ENCODE measurements around the gene ARFRP1. TPM values are rescaled to one million over a fixed set of nuclear protein-coding genes. Genes with fewer than 3 reads are reported as not detected.
"Not testable (repeated sequence)": the region's sequence is repeated elsewhere in the genome, so short reads cannot be mapped to it uniquely, and the experiment has no call there.

The ARFRP1 gene
- total and polyA plus RNA-seq, 2 donors (not counting 1 experiment from before 2014, with no cell fraction given) = 41.0 to 75.5 TPM

GRCh38 chr20:63660622-63661021, 47.2 kb downstream of the ARFRP1 start:
- H3K9me3 ChIP-seq (ENCODE audit: control extremely low read depth in 1 of 3, control insufficient read depth in 2 of 3, insufficient read depth in 1 of 3, low read length in 2 of 3) = no peaks in the 10 kb centered on the region

DNA sequence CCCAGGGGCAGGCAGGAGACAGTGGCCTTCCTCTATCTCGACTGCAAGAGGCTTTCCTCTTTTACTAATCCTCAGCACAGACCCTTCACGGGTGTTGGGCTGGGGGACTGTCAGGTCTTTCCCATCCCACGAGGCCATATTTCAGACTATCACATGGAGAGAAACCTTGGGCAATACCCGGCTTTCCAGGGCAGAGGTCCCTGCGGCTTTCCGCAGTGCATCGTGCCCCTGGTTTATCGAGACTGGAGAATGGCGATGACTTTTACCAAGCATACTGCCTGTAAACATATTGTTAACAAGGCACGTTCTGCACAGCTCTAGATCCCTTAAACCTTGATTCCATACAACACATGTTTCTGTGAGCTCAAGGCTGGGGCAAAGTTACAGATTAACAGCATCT, 47.6 kb downstream of the ARFRP1 start:
- ATAC-seq (ENCODE audit: low read depth); POLR2A ChIA-PET: not testable (repeated sequence)

More at GRCh38 chr20:63660622-63661021, 47.2 kb downstream of the ARFRP1 start:
- ChIA-PET CTCF (no interaction called here), POLR2A (no interaction called here)
- Histone ChIP-seq H3K27me3 (replicated peaks in 1 of 4; ENCODE audit: control extremely low read depth in 1 of 4, control insufficient read depth in 3 of 4, insufficient read depth in 4 of 4, low read length in 3 of 4) (peaks cover 0 to 6% (median 0%) of the 10 kb centered on the region in 4 experiments), H3K27ac (ENCODE audit: low read length in 2 of 2) (no peak overlapping the region), H2AFZ (ENCODE audit: insufficient read depth, low read depth, low read length, poor library complexity, severe bottlenecking) (no peak overlapping the region), H3K9ac (ENCODE audit: low read length) (no peak overlapping the region), H3K4me2 (replicated peaks; ENCODE audit: low read depth, low read length, poor library complexity, severe bottlenecking) (no peak overlapping the region), H3K4me1 (ENCODE audit: control insufficient read depth in 2 of 2, insufficient read depth in 2 of 2, low read length in 2 of 2) (peaks cover 12 to 21% of the 10 kb centered on the region in 2 donors), H3K36me3 (replicated peaks in 1 of 2; ENCODE audit: control extremely low read depth in 1 of 2, control insufficient read depth in 1 of 2, extremely low read depth in 1 of 2, insufficient read depth in 2 of 2, low read length in 1 of 2) (peaks cover 0 to 17% of the 10 kb centered on the region in 2 experiments), H3K4me3 (ENCODE audit: control extremely low read depth in 1 of 5, extremely low read depth in 1 of 5, insufficient read depth in 1 of 5, low read depth in 2 of 5, low read length in 4 of 5) (no peak overlapping the region), H4K20me1 (ENCODE audit: control insufficient read depth, insufficient read depth, low read length, poor library complexity, severe bottlenecking) (no peaks in the 10 kb centered on the region), H3K79me2 (ENCODE audit: control insufficient read depth, insufficient read depth, low read length) (peaks cover 18% of the 10 kb centered on the region)
- TF ChIP-seq CTCF (IDR thresholded peaks at IDR 0.05) (no peak), EZH2 (IDR thresholded peaks at IDR 0.05; ENCODE audit: borderline replicate concordance, insufficient read depth, low read depth, low read length, poor library complexity, severe bottlenecking) (no peak)
- Mint-ChIP-seq H3K9me3 (ENCODE audit: insufficient read depth) (no peaks in the 10 kb centered on the region), H3K27me3 (no peaks in the 10 kb centered on the region), H3K4me3 (peak overlapping the region; percentile 11), H3K4me1 (peaks cover 16% of the 10 kb centered on the region), H3K27ac (no peak overlapping the region)
- no peak for ATAC-seq (ENCODE audit: low read depth)
- DNase-seq = no peak
- intact Hi-C loops (cut with micrococcal nuclease) = no loop called here
- WGBS (ENCODE audit: insufficient coverage) = 89% methylated on average over 5 of the region's 8 CpGs

More for the DNA sequence above, 47.6 kb downstream of the ARFRP1 start:
- H3K9me3 Mint-ChIP-seq (ENCODE audit: insufficient read depth); H4K20me1 ChIP-seq (ENCODE audit: control insufficient read depth, insufficient read depth, low read length, poor library complexity, severe bottlenecking); H3K27ac ChIP-seq (ENCODE audit: low read length in 2 of 2); H3K4me3 ChIP-seq (ENCODE audit: control extremely low read depth in 1 of 5, extremely low read depth in 1 of 5, insufficient read depth in 1 of 5, low read depth in 2 of 5, low read length in 4 of 5); DNase-seq; CTCF ChIA-PET; H3K9me3 ChIP-seq (ENCODE audit: control extremely low read depth in 1 of 3, control insufficient read depth in 2 of 3, insufficient read depth in 1 of 3, low read length in 2 of 3); intact Hi-C loops (cut with micrococcal nuclease); H3K9ac ChIP-seq (ENCODE audit: low read length); H2AFZ ChIP-seq (ENCODE audit: insufficient read depth, low read depth, low read length, poor library complexity, severe bottlenecking); H3K27ac Mint-ChIP-seq; H3K4me2 ChIP-seq (replicated peaks; ENCODE audit: low read depth, low read length, poor library complexity, severe bottlenecking); H3K27me3 Mint-ChIP-seq: not testable (repeated sequence)
- 99% methylated on average over 9 of the region's 10 CpGs for WGBS (ENCODE audit: insufficient coverage)
- Histone ChIP-seq H3K4me1 (ENCODE audit: control insufficient read depth in 2 of 2, insufficient read depth in 2 of 2, low read length in 2 of 2) (peaks cover 12 to 21% of the 10 kb centered on the region in 2 donors), H3K36me3 (replicated peaks in 1 of 2; ENCODE audit: control extremely low read depth in 1 of 2, control insufficient read depth in 1 of 2, extremely low read depth in 1 of 2, insufficient read depth in 2 of 2, low read length in 1 of 2) (peaks cover 0 to 15% of the 10 kb centered on the region in 2 experiments), H3K27me3 (replicated peaks in 1 of 4; ENCODE audit: control extremely low read depth in 1 of 4, control insufficient read depth in 3 of 4, insufficient read depth in 4 of 4, low read length in 3 of 4) (peaks cover 0 to 11% (median 2%) of the 10 kb centered on the region in 4 experiments), H3K79me2 (ENCODE audit: control insufficient read depth, insufficient read depth, low read length) (peaks cover 18% of the 10 kb centered on the region)
- Mint-ChIP-seq H3K4me3 (peak overlapping the region; percentile 98), H3K4me1 (peaks cover 16% of the 10 kb centered on the region)
